HG03060 (cell line): ENCODE measurements around the gene ALDH1B1.
A peak's percentile ranks its signal among the peaks of the same experiment; 100 is the strongest.

ENCODE experiments used
- ATAC-seq: cut with Tn5 transposase; IDR thresholded peaks from one replicate; pipeline ENCODE4 v1.9.1; 2021; ENCODE audit warnings: low read depth, moderate number of reproducible peaks; ENCODE audit not compliant: unreplicated experiment

The ALDH1B1 gene

DNA sequence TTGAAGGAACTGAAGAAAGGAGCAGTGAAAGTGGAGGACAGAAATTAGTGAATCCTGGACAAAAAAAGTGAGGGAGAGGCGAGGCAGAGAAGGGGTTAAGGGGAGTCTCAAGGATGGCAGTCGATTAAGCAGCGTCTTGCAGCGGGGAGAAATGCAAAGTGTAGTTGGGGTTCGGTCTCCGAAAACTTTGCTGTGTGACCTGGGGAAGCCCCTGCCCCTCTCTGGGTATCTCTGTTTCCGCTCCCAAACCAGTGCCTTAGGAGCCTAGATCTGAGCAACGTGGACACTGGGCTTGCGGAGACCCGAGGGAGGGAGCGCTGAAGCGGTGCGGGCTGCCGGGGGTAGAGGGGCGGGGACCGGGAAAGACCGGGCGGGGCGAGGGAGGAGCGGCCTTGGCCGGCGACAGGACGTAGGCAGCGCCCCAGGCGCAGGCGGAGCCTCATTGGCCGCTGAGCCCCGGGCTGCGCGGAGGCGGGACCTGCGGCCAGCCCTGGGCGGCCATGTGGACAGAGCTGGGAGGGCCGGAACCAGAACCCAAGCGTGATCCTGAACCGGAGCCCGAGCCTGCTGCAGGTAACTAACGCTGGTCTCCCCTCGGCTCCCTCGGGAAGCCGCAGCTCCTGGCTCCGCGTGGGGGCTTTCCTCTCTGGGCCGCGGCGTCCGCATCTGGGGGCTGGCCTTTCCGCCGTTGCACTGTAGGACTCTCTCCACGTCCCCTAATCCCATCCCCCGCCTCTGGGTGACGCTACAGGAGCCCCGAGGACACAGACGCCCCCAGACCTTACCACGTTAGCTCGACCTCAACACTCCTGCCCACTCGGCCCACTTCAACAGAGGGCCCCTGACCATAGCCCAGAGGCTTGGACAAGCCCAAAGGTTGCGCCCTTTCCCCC, at the start of gene ALDH1B1:
Gene ALDH1B1 (plus strand): TSS at position 468 of the 893 bp plus-strand sequence. CDS start 3,047 bp downstream, outside the sequence.
- ATAC-seq = peak; percentile 80

DNA sequence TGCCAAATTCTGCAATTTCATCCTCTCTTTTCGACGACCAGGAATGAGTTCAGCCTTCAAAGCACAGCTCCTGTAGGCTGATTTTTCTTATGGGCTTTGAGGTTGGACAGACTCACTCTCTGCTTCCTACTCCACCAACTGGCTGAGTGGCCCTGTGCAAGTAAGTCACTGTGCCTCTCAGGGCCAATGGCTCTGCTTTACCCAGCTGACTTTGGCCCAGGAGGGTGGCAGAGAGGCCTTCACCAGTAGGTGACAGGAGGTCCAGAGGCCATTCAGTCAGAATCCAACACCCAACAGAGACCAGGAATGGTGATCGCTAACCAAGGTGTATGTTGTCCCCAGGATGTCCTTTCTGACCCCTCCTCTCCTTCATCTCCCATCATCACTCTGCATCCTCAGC, 49.5 kb upstream of the ALDH1B1 start:
- ATAC-seq = no peak

DNA sequence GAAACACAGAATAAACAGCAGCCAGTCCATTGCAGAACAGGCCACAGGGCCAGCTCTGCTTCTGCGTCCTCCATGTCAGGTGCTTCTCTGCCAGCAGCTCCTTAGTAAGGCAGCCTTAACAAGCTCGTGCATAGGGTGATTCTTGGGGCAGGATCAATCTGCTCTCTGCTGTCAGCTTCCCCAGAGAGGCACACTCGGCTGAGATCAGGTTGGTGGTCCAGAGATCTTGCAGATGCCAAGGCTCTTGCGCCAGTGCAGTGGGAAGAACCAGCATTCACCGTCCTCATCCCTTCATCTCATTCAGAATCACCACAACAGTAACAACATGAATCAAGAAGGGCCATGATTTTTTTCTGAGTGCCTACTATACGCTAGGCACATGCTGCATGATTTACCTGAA, 49.0 kb upstream of the ALDH1B1 start:
- no peak for ATAC-seq

DNA sequence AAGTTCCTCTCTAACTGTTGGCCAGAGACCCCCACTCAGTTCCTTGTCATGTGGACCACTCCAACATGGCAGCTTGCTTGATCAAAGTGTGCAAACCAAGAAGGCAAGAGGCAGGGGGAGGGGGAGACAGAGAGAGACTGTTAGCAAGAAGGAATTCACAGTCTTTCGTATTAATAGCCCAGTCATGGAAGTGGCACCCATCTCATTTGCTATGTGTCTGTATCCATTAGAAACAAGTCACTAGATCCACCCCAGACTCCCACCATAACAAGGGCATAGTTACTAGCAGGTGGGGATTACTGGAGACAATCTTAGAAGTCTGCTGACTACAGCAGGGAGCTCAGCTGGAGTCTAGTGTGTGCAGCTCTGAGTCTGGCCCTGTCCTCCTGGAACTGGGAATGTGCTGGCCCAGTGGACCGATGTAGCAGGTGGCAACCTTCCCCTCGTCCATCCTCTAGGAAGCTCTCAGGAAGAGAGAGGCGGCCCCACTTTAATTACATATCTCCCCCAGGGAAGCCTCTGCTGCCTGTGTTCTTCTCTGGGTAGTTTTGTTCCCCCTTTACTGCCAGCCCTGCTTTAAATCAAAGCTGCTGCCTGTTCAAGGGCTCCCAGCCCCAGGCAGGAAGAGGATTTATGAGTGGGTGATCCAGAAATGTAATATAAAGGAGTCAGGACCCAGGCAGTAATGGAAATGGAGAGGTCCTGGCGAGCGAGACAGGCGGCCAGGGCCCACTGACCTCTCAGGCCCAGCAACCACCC, 47.8 kb upstream of the ALDH1B1 start:
- no peak for ATAC-seq

DNA sequence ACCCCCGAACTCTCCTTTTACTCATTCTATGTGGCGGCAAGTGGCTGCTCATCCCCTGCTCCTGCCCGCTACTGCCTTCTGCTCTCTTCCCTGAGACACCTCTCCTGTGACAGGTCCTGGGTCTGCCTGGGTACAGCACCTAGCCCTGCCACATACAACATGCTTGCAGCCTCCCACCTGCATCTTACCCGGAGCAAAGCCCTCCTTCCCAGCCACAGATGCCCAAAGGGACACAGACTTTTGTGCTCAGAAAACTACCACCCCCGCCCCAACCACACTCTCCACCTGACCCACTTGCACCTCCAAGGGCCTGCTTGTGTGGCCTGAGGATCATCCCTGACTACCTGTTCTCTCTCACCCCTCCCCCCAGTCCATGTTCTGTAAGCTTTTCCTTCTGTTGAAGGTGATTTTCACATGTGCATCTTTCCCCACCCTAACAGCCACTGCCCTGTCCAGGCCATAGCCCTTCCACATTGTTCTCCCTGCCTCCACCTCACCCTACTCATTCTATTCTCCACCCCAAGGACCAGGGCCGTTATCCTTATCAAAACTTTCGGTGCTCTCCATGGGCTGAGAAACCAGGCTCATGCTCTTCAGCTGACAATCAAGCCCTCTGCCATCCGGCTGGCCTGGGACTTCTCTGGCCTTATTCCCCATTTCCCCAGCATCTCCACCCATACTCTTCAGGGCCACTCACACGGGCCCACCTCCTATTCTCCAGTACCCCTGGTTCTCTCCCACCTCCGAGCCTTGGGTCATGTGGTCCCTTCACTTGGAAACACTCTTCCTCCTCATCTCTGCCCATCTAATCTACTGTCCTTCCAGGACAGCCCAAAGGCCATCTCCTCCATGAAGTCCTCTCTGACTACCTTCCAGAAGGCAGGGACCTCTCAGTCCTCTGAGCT, 46.4 kb upstream of the ALDH1B1 start:
- ATAC-seq = no peak

- no peak for ATAC-seq
Observed at GRCh38 chr9:38346811-38347210, 45.7 kb upstream of the ALDH1B1 start.

- no peak for ATAC-seq
Observed at GRCh38 chr9:38347271-38347671, 45.2 kb upstream of the ALDH1B1 start.

DNA sequence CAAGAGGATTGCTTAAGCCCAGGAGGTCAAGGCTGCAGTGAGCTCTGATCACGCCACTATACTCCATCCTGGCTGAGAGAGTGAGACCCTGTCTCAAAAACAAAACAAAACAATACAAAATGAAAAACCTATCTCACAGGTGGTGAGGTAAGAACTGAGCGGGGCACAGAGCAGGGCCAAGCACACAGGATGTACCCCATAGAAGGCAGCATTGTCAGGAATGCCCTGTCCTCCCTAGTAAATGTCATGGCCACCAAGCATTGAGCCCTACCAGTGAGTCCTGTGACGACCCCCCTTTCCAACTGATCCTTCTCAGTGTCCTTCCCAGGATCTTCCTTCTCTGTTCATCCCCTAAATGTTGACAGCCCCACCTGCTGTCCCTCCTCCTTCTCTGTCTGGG, 44.6 kb upstream of the ALDH1B1 start:
- ATAC-seq = no peak

DNA sequence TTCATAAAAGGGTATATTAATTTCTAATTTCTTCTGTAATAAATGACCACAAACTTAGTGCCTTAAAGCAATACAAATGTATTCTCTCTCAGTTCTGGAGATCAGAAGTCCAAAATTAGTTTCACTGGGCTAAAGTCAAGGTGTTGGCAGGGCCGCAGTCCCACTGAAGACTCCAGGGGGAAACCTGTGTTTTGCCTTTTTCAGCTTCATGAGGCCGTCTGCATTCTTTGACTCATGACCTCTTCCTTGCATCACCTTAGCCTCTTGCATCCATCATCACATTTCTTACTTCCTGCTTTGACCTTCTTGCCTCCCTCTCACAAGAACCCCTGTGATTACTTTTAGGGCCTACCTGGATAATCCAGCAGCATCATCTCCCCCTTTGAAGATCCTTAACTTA, 42.0 kb upstream of the ALDH1B1 start:
- no peak for ATAC-seq

GRCh38 chr9:38352530-38353328, 39.8 kb upstream of the ALDH1B1 start:
- ATAC-seq = no peak

GRCh38 chr9:38355115-38355514, 37.4 kb upstream of the ALDH1B1 start:
- no peak for ATAC-seq

- no peak for ATAC-seq
Observed at GRCh38 chr9:38355517-38356120, 36.9 kb upstream of the ALDH1B1 start.

- no peak for ATAC-seq
Observed at GRCh38 chr9:38356851-38357250, 35.7 kb upstream of the ALDH1B1 start.

DNA sequence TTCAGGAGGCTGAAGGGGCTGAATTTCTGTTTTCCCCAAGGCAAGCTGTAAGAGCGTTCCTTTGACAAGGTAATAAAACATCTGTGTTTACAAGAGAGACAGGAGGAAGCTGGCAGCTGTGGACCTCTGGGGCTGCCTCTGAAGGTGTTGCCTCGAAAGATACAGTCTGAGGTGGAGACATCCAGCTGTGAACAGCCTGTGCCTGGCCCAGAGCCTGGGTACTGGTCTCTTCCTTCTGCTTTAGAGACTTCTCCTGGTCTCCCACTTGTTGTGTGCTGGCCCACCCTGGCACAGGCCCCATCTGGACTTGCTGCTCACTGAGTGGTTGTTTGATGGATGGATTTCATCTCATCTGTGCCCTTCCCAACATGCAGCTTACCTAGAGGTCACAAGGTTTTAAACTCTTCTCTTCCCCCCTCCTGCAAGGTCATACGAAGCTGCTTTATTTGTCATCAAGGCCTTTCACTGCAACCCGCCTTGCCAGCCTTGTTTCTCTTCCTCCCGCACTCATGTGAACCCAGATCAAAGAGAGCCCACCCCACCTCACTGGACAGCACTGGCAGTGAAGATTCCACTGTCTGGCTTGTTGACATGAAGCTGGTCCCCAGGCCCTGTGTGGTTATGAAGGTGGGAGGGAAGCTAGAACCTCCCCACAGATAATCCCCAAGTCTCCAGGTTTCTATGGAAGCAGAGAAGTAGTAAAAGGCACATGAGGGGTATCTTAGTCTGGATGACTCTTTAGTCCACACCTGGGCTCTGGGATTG, 35.0 kb upstream of the ALDH1B1 start:
- ATAC-seq = no peak

GRCh38 chr9:38358390-38359296, 33.9 kb upstream of the ALDH1B1 start:
- no peak for ATAC-seq

DNA sequence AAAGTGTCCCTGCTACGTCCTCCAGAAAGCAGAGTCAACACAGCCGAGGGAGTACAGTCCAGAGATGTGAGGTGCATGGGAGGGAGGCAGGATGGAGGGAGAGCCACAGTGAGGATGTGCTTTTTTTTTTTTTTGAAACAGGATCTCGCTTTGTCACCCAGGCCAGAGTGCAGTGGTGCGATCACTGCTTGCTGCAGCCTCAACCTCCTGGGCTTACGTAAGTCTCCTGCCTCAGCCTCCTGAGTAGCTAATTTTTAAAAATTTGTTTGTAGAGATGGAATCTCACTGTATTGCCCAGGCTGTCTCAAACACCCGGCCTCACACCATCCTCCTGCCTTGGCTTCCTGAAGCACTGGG, 33.2 kb upstream of the ALDH1B1 start:
- no peak for ATAC-seq

DNA sequence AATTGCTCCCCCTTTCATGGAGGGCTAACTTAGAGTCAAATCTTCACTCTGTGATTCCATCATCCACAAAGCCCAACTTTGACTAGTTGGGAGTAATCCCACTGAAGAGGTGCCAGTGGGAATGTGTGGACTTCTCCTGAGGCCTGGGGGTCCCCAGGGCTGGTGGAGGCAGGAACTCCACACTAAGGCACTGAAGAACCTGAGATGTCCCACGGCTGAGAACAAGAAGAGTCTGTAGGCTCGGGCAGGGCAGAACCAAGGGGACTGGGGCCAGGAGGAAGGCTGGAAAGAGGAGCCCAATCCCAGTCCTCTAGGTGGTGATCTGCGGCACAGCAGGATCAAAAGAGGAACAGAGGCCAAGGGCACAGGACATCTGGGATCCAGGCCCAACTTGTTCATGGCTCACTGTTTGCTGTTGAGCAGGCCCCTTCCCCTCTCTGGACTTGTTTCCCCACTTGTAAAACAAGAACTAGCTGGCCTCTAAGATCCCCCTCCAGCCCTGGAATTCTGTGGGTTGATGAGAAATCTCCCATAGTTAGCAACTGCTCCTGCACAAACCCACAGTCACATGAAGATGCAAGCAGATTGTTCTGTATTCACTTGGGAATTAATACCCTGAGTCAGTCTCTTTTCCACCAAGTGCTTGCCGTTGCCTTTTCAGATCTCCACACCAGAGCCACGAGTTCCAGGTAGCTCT, 32.7 kb upstream of the ALDH1B1 start:
- ATAC-seq = no peak
